Middle frontal gyrus (tissue), 1 donor: Measurements from ENCODE around the gene GPR137C.

Source experiments
- DNase-seq: peaks from one replicate; pipeline ENCODE4 v3.0.0-alpha.2; 2015; ENCODE audit warnings: low spot score; ENCODE audit errors: extremely low spot score

Gene GPR137C

DNA sequence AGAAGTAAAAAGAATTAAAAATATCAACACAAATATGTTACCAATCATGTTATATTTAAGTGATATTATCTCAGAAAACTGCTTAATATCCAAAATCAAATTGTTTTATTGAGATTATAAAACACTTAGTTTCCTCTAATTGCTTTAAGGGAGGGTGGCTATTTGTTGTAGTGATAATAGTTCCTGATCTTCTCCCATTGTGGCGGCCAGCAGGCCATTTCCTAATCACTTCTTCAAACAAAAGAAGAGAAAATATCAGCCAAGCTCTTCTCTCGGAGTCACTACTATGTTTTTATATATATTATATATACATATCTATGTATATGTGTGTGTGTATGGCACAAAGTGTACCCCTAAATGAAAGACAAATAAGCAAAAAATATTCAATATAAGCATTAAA is 111.2 kb downstream of the GPR137C start:
- no peak for DNase-seq

DNA sequence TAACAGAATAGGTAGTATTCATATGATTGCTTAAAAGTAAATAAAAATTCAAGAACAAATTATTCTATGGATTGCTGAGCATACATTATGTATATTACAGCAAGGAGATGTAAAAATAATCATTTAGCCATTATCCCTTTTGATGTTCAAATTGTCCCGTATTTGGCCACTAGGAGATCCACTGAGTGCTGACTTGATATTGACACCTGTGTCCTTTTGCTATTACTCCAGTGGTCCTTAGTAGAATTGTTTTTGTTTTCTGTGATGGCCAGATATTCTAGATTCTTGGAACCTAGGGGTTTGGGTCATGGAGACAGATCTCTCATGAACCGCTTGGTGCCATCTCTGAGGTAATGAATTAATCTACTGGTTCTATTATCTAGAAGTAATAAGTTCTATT is 126.0 kb downstream of the GPR137C start:
- no peak for DNase-seq

DNA sequence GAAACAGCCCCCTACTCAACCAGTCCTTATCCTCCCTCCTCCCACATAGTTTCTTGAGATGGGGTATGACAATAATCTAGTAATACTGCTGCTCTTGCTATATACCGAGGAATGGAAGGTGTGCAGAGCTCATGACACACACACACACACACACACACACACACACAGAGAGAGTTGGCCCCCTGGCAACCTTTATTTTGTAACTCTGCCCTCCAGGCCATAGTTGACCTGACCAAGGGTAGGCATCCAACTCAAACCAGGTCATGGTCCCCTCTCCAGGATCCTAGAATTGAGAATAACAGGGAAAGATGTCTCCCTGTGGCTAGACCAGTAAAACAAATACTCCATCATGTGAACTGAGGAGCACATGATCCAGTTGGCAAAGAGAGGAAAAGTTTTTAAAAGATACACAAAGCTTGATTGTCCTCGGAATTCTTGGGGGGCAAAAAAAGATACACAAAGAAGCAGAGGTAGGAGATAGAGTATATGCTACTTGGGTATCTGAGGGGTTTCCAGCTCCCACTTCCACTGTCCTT is 131.4 kb downstream of the GPR137C start:
- DNase-seq = no peak

DNA sequence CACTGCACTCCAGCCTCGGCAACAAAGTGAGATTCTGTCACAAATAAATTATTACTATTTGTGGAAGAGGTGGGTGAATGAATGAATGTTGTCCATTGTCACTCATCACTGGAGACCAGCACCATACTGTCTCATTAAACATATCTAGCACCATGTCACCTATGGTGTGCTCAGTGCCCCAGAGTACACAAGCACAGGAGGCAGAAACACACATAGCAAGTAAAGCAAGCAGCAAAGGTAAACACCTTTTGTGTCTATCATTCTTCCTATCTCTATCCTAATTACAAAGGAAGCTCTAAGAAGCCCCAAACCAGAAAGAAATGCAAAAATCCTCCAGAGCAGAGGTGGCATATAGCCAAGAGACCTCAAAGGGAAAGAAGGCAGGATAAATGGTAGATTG is 133.5 kb downstream of the GPR137C start:
- DNase-seq = no peak
